Fibroblast of mammary gland (primary cell): Measurements from ENCODE around the gene FBXO4.

Experiments used
- DNase-seq: peaks from one replicate; pipeline ENCODE4 v3.0.0-alpha.2; 2010; ENCODE audit warnings: low read depth
- H3K4me3 ChIP-seq: 2 replicates; pipeline ENCODE4 v1.5.1; 2011; ENCODE audit warnings: low read depth, mild to moderate bottlenecking, low read length, moderate library complexity; ENCODE audit not compliant: control insufficient read depth
- TF ChIP-seq, protein P1 (sequence below): conservative IDR thresholded peaks from 2 replicates; pipeline ENCODE4 v1.5.1; 2011; ENCODE audit warnings: low read depth, low read length, inconsistent platforms; ENCODE audit not compliant: control insufficient read depth, insufficient read depth

FBXO4 gene, protein sequence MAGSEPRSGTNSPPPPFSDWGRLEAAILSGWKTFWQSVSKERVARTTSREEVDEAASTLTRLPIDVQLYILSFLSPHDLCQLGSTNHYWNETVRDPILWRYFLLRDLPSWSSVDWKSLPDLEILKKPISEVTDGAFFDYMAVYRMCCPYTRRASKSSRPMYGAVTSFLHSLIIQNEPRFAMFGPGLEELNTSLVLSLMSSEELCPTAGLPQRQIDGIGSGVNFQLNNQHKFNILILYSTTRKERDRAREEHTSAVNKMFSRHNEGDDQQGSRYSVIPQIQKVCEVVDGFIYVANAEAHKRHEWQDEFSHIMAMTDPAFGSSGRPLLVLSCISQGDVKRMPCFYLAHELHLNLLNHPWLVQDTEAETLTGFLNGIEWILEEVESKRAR

DNA sequence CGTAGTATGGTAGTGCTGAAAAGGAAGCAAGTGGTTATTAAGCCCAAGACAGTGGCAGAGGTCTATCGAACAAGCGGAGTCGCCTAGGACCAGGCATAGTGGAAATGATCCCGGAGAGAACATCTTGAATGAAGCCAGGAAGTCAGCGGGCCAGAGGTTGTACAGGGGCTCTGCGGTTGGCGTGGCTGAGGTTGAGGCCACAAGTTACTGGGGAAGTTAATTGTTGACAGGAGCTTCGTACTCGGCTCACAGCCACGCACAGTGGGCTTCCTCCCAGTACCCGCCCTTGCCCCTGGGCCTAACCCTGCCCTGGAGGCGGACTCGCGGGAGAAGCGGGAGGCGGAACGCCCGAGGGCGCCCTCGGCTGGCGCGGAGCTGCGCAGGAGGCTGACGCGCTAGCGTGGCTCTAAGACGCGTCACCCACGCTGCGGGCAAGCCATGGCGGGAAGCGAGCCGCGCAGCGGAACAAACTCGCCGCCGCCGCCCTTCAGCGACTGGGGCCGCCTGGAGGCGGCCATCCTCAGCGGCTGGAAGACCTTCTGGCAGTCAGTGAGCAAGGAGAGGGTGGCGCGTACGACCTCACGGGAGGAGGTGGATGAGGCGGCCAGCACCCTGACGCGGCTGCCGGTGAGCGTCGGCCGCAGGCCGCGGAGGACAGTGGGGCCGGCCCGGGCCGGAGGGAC, at the start of gene FBXO4:
FBXO4 (plus strand) TSS at position 410 of the 683 bp plus-strand sequence; CDS start at position 439, 29 bp downstream.
- H3K4me3 ChIP-seq, result peak within 1 kb of the TSS; percentile 64
- TF ChIP-seq, protein P1, sequence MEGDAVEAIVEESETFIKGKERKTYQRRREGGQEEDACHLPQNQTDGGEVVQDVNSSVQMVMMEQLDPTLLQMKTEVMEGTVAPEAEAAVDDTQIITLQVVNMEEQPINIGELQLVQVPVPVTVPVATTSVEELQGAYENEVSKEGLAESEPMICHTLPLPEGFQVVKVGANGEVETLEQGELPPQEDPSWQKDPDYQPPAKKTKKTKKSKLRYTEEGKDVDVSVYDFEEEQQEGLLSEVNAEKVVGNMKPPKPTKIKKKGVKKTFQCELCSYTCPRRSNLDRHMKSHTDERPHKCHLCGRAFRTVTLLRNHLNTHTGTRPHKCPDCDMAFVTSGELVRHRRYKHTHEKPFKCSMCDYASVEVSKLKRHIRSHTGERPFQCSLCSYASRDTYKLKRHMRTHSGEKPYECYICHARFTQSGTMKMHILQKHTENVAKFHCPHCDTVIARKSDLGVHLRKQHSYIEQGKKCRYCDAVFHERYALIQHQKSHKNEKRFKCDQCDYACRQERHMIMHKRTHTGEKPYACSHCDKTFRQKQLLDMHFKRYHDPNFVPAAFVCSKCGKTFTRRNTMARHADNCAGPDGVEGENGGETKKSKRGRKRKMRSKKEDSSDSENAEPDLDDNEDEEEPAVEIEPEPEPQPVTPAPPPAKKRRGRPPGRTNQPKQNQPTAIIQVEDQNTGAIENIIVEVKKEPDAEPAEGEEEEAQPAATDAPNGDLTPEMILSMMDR, result peak; percentile 38
- peak; percentile 82 for DNase-seq

DNA sequence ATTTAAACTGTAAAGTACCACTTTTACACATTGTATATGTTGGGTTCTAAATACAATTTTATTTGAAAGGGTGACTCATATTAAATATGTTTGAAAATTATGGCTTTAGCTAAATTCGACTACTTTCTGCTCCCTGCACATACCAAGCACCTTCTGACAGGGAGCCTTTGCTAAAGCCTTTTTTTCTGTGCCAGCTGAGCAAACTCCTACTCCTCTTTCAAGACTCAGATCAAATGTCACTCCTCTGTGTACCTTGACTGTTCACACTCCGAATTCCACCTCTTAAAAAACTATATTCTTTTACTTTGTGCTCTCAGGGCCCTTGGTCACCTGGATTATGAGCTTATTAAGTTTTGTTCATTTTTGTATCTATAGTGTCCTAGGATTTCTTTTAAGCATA, 48.4 kb upstream of the FBXO4 start:
- TF ChIP-seq, protein P1, result no peak
- H3K4me3 ChIP-seq, result no peak overlapping the region
- no peak for DNase-seq

DNA sequence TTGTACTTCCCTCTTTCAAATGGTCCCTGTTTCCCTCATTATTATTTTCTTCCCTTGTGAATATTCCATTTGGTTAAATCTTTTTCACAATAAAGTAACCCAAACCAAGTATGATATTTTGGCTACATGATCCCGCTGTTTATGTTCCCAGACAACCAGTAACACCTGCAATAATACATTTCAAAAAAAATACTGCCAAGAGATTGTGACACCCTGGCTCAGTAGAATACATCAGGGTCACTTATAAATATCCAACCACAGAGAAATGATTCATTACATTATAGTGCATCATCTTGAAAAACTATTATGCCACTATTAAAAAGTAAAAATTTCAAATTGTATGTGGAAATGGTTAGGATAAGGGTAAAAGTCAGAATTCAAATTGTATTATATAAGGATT, 47.7 kb upstream of the FBXO4 start:
- no peak overlapping the region for H3K4me3 ChIP-seq
- DNase-seq, result no peak

DNA sequence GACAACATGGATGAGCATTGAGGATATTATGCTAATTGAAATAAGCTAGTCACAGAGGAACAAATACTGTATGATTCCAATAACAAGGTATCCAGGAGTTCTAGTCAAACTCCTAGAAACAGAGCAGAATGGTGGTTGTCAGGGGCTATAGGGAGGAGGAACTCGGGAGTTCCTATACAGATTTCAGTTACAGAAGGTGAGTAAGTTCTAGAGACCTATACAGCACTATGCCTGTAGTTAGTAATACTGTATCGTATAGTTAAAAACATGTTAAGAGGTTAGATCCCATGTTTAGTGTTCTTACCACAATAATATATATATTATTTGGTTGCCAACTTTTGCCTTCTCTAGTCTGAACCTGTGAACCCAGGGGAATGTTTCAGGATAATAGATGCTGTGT, 46.9 kb upstream of the FBXO4 start:
- H3K4me3 ChIP-seq, result no peak overlapping the region
- TF ChIP-seq, protein P1, result no peak
- no peak for DNase-seq

More for the DNA sequence above, 47.7 kb upstream of the FBXO4 start:
- TF ChIP-seq, protein P1, result no peak

DNA sequence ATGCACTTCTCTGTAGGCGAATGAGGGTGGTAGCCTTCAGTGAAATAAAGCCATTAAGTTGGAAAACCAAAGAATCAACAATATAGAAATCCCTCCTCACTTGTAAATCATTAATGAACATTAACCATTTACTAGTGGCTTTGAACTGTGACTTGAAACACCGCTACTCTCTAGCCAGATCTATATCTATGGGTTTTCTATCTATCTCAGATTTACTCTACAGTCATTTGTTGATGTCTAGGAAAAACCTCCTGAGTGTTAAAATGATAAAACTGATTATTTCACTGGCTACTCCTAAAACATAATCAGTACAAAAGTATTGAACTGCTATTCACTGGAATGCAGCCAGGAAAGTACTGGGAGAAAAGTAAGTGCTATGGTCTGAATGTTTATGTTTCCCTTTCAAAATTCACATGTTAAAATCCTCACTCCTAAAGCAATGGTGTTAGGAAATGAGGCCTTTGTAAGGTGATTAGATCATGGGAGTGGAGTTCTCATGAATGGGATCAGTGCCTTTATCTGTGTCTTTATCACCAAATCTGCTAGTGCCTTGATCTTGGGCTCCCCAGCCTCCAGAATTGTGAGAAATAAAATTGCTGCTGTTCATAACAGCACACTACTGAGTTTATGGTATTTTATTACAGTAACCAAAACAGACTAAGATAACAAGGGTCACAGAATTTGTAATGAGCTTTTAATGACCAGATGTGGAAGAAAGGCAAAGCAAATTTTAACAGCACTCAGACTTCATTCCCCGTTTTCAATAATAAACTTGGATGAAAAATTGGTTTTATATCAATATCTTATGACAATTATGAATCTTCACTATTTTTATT, 46.2 kb upstream of the FBXO4 start:
- TF ChIP-seq, protein P1, result no peak
- H3K4me3 ChIP-seq, result no peak overlapping the region
- no peak for DNase-seq

DNA sequence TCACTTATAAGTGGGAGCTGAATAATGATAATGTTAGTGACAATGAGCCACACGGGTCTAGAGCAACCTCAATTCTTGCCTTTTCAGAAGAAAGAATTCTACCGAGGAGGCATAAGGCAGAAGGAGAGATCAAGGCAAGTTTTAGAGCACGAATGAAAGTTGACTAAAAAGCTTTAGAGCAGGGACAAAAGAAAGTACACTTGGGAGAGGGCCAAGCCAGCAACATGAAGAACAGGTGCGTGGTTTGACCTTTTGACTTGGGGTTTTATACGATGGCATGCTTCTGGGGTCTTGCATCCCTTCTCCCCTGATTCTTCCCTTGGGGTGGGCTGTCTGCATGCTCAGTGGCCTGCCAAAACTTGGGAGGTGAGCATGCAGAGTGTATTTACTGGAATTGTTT, 42.3 kb upstream of the FBXO4 start:
- TF ChIP-seq, protein P1, result no peak
- DNase-seq, result no peak
- no peak overlapping the region for H3K4me3 ChIP-seq
